22Rv1 (cell line): ENCODE measurements around the gene ZBTB8OS.
A peak's percentile ranks its signal among the peaks of the same experiment; 100 is the strongest.
"Not testable (repeated sequence)": the region's sequence is repeated elsewhere in the genome, so short reads cannot be mapped to it uniquely, and the experiment has no call there.

Experiments
- H3K27ac ChIP-seq: fragments of 450-650 bp; 2 replicates; pipeline ENCODE4 v1.5.1; 2017
- ZFX ChIP-seq: fragments of 450-650 bp; IDR thresholded peaks from 2 replicates; pipeline ENCODE4 v1.6.1; 2017; ENCODE audit warnings: antibody characterized with exemption, borderline replicate concordance
- TF ChIP-seq, protein P1 (sequence below): fragments of 450-650 bp; IDR thresholded peaks from 2 replicates; pipeline ENCODE4 v1.5.1; 2017; ENCODE audit warnings: mild to moderate bottlenecking

ZBTB8OS gene

DNA sequence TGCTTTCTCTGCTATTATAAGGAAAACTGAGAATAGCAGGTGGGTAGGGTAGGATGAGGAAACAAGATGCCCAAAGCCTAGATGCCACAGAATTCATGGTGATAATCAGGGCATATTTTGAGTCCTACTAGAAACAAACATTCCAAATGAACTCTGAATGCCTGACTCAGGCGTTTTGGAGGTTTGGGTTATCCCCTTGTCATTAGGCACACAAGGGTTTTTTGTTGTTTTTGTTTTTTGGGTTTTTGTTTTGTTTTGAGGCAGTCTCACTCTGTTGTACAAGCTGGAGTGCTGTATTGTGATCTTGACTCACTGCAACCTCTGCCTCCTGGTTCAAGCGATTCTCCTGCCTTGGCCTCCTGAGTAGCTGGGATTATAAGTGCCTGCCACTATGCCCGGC, 33.0 kb upstream of the ZBTB8OS start:
- TF ChIP-seq, protein P1, sequence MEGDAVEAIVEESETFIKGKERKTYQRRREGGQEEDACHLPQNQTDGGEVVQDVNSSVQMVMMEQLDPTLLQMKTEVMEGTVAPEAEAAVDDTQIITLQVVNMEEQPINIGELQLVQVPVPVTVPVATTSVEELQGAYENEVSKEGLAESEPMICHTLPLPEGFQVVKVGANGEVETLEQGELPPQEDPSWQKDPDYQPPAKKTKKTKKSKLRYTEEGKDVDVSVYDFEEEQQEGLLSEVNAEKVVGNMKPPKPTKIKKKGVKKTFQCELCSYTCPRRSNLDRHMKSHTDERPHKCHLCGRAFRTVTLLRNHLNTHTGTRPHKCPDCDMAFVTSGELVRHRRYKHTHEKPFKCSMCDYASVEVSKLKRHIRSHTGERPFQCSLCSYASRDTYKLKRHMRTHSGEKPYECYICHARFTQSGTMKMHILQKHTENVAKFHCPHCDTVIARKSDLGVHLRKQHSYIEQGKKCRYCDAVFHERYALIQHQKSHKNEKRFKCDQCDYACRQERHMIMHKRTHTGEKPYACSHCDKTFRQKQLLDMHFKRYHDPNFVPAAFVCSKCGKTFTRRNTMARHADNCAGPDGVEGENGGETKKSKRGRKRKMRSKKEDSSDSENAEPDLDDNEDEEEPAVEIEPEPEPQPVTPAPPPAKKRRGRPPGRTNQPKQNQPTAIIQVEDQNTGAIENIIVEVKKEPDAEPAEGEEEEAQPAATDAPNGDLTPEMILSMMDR, result no peak
- no peak for TF ChIP-seq ZFX
- peak overlapping the region; percentile 5; the same call in 1 of the 2 replicates for H3K27ac ChIP-seq

DNA sequence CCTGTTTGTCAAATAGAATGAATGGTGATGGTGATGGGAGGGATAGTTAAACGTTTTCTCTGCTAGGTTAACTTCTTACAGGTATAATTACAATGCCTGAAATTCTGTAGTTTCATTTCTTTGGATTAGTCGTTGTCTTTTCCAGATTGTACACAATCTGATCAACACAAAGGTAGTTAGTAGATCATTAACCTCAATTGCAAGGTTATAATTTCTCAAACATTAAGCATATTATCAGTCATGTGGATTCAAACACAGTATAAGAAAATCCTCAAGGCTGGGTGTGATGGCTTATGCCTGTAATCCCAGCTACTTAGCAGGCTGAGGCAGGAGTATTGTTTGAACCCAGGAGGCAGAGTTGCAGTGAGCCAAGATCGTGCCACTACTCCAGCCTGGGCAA, 31.6 kb upstream of the ZBTB8OS start:
- no peak for TF ChIP-seq ZFX
- TF ChIP-seq, protein P1, result no peak
- no peak overlapping the region for H3K27ac ChIP-seq

DNA sequence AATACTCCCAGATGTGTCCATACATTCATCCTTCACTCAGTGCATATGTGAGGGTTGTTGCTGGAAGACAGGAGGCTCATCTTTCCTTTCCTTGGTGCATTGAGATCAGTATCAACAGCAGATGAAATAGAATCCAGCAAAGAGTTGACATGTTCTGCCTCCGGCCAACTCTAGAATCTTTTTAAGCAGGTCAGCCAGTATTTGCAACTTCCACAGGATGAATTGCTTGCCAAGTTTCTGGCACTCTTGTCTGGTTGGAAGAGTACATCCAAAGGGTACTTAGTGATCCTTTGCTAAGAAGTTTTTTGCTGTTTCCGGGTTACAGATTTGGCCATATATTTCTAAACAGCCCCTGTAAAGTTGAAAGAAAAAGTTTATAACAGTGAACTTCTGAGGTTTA, 31.2 kb upstream of the ZBTB8OS start:
- H3K27ac ChIP-seq, result no peak overlapping the region
- TF ChIP-seq, protein P1, result no peak
- TF ChIP-seq ZFX, result no peak

DNA sequence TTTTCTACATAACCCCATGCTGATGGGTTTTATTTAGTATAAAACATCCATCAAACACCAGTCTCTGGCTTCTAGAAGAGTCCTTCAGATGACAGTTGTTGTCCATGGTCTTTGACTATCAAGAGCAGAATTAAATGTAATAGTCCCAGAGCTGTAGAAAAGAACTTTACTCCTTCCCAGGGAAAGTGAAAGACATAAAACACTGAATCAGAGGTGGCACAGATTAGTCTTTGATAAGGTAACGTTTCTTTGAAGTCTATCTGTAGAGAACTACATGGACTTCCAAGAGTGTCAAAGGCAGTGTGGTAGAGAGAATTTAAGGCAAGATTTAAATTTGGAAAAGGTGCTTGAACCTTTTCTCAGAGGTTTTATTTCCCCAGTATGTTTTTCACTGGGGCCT, 30.3 kb upstream of the ZBTB8OS start:
- H3K27ac ChIP-seq, result no peak overlapping the region

DNA sequence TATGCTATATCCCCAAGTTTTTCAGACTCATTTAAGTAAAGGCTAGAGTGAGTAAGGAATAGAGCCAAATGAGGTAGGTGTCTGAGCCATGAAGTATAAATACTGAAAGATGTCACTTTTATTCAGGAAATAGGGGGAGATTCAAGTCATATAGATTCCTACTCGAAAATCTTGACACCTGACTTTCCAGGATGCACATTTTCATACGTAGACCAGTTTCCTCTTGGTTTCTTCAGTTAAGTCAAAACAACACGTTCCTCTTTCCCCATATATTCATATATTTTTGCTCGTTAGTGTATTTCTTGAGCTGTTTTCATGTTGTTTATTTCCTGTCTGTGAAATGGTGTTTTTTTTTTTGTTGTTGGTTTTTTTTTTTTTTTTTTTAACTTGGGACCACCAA, 29.6 kb upstream of the ZBTB8OS start:
- H3K27ac ChIP-seq, result not testable (repeated sequence)

More for the DNA sequence above, 30.3 kb upstream of the ZBTB8OS start:
- TF ChIP-seq, protein P1, result no peak
- no peak for TF ChIP-seq ZFX

GRCh38 chr1:32676945-32677344, 26.6 kb upstream of the ZBTB8OS start:
- TF ChIP-seq ZFX, result no peak
- TF ChIP-seq, protein P1, result no peak
- H3K27ac ChIP-seq, result peak overlapping the region; percentile 40; the same call in 1 of the 2 replicates

DNA sequence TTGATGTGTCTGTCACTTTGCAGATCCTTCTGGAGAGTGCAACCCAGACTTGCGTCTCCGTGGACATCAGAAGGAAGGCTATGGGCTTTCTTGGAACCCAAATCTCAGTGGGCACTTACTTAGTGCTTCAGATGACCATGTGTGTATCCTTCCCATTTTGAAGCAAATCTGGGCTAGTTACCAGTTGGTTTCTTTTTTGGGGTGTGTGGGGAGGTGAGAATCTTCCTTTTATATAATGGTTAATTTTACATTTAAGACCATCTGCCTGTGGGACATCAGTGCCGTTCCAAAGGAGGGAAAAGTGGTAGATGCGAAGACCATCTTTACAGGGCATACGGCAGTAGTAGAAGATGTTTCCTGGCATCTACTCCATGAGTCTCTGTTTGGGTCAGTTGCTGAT, 18.4 kb upstream of the ZBTB8OS start:
- H3K27ac ChIP-seq, result not testable (repeated sequence)

- TF ChIP-seq, protein P1, result no peak
- TF ChIP-seq ZFX, result no peak
Measured at GRCh38 chr1:32666901-32667566, 16.7 kb upstream of the ZBTB8OS start.

More at GRCh38 chr1:32666901-32667566, 16.7 kb upstream of the ZBTB8OS start:
- no peak overlapping the region for H3K27ac ChIP-seq
